Activated CD8-positive, alpha-beta memory T cell treated with anti-CD3 and anti-CD28 coated beads, Interleukin-2, amount 50 U/mL, for 4 hours (primary cell): Measurements from ENCODE around the gene SLC7A10.
"Not testable (repeated sequence)": the region's sequence is repeated elsewhere in the genome, so short reads cannot be mapped to it uniquely, and the experiment has no call there.

Experiments
- DNase-seq: peaks from one replicate; pipeline ENCODE4 v3.0.0-alpha.2; 2020

Gene SLC7A10

DNA sequence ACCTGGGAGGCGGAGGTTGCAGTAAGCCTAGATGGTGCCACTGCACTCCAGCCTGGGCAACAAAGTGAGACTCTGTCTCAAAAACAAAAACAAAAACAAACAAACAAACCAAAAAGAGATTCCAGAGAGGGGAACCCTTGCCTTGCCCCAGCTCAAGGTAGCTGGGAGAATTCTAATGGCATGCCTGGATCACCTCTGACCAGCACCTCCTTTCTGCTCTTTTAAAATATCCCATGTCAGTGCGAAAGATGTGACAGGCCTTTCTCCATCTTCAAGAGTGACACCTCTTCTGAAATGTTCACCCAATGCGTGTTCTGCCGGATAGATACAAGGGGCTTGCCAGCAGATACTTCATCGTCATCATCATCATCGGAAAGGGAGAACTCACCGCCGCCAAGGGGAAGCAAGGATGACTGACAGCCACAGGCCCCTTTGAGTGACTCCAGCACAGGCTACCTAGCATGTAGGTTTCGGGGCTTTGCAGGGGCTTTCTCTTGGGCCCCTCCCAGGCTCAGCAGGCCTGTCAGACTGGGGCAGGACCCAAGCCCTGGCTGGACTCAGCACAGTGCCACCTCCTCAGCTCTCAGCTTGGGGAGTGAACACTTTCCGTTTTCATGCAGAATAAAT is 50.4 kb downstream of the SLC7A10 start:
- no peak for DNase-seq

DNA sequence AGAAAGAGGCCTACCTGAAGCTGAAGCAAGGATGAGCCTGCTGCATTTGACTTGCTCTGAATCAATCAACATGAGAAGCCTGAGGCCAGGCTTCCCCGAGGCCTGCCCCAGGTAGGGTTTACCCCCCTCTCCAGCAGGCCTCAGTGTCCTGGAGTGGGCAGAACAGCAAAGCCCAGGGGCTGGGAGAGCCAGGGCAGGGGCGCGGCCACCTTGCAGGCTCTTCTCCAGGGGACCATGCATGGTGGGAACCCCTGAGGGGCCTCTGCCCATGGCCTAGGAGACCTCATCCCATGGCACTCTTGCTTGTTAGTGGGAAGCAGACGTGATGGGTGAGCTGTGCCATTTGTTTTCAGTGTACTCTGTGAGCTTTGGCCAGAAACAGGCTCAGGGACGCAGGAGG is 51.5 kb downstream of the SLC7A10 start:
- DNase-seq, result no peak

DNA sequence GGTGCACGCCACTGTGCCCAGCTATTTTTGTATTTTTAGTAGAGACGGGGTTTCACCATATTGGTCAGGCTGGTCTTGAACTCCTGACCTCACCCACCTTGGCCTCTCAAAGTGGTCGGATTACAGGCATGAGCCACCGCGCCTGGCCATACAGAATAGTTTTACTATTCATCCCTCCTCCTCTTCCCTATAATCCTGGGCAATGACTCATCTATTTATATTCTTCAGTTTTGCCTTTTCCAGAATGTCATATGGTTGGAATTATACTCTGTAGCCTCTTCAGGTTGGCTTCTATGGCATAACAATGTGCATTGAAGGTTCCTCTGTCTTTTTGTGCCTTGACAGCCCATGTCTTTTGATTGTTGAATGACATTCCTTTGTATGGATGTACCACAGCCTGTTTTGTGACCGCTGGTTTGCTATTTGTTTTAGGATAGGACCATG is 53.7 kb downstream of the SLC7A10 start:
- DNase-seq, result no peak

- DNase-seq, result no peak
Measured at GRCh38 chr19:33171222-33171795, 54.3 kb downstream of the SLC7A10 start.

DNA sequence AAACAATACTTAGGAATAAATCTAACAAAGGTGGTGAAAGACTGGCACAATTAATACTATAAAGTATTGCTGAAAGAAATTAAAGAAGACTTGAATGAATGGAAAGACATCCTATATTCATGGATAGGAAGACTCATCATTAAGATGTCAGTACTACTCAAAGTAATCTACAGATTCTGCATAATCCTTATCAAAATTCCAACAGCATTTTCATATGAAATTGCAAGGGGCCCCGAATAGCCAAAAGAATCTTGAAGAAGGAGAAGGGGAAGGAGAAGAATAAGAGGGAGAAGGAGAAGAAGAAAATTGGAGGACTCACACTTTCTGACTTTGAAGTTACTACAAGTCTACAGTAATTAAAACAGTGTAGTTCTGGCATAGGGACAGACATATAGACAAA is 57.1 kb downstream of the SLC7A10 start:
- no peak for DNase-seq

- no peak for DNase-seq
Measured at GRCh38 chr19:33167438-33167837, 58.2 kb downstream of the SLC7A10 start.

GRCh38 chr19:33166037-33166436 is 59.6 kb downstream of the SLC7A10 start:
- DNase-seq, result not testable (repeated sequence)

- DNase-seq, result no peak
Measured at GRCh38 chr19:33163481-33163880, 62.2 kb downstream of the SLC7A10 start.

DNA sequence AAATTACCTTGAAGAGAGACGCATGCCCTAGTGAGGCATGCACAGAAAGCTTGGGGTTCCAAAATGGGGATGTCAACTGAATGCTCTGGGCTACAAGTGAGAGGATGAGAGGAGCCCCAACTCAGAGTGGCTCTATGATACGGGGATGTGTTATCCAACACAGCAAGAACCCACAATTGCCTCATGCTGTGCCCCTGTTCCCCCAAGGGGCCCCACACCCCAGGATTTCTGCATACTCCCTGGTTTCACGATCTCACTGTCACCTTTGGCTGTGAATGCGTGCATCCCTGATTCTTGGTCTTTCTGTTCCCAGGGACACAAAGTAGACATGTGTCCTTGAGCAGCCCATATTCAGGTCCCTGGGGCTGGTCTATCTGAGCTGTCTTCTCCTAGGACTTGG is 64.4 kb downstream of the SLC7A10 start:
- no peak for DNase-seq

DNA sequence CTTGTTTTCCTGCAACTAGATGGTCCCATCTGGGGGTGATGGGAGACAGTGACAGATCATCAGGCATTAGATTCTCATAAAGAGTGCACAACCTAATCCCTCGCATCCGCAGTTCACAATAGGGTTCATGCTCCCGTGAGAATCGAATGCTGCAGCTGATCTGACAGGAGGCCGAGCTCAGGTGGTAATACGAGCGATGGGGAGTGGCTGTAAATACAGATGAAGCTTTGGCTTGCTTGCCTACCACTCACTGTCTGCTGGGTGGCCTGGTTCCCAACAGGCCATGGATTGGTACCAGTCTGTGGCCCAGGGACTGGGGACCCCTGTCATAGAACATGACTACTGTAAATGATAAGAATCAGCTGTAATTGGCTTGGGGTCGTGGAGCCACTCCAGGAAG is 65.8 kb downstream of the SLC7A10 start:
- DNase-seq, result no peak

GRCh38 chr19:33159149-33159548 is 66.5 kb downstream of the SLC7A10 start:
- DNase-seq, result no peak
